Skin epidermis (tissue), 12 donors: Measurements from ENCODE around the gene MARVELD3.
"Not testable (repeated sequence)": the region's sequence is repeated elsewhere in the genome, so short reads cannot be mapped to it uniquely, and the experiment has no call there.

Experiments used
- H3K27ac ChIP-seq, 21 experiments: fragments of 200-600 bp; sonication (generic) in 11 of 21; one replicate each; pipeline ENCODE4 v1.5.0; 2020; ENCODE audit warnings: mild to moderate bottlenecking in 3 of 21, inconsistent platforms in 2 of 21, moderate library complexity in 2 of 21
- H3K4me3 ChIP-seq, 7 experiments: fragments of 200-600 bp; sonication (generic) in 2 of 7; one replicate each; pipeline ENCODE4 v1.5.0; 2020; ENCODE audit warnings: inconsistent platforms in 2 of 7, mild to moderate bottlenecking in 2 of 7, moderate library complexity in 1 of 7

MARVELD3 gene

GRCh38 chr16:71666928-71667707, 41.1 kb downstream of the MARVELD3 start:
- Histone ChIP-seq H3K27ac (no peak overlapping the region), H3K4me3 (no peak overlapping the region)

DNA sequence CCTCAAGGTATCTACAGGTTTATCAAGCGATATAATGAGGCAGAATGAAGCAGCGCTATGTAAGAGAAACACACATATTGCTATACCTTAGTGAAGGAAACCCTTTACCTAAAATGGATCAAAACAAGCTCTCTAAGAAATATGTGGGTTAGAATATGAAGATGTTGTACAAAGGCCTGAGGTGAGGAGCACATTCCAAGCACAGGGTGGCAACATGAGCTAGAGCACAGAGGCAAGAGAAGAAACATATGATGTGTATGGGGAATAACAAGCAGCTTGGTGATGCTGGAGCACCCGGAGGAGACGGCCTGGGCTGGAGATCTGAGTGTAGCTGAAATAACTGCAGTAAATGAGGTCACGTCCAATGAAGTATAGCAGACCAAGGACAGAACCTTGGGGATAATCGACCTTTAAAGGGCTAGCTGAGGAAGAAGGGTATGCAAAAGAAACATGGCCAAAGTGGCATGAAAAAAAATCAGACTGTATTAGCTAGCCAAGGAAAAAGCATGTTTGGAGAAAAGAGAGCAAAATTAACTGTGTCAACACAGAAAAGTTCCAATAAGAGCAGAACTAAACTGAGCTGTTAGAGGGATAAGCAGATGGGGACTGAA, 44.0 kb downstream of the MARVELD3 start:
- Histone ChIP-seq H3K27ac (no peak overlapping the region), H3K4me3 (no peak overlapping the region)

GRCh38 chr16:71670537-71670936, 44.6 kb downstream of the MARVELD3 start:
- H3K27ac ChIP-seq = no peak overlapping the region
- no peak overlapping the region for H3K4me3 ChIP-seq

DNA sequence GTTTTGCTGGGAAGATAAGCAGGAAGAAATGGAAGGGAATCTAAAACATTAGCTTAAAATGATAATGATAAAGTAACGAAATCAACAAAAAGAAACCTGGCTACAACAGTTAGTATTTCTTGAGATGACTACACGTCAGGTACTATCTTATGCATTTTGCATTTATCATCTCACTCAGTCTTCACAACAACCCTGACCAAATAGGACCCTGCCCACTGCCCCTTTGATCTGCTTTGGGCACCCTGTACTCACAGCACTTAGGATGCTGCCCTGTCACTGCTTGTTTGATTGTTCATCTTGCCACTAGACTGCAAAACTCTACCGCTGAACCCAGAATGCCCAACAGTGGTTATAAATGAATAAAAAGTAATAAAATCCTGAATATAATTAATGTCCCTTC, 45.2 kb downstream of the MARVELD3 start:
- no peak overlapping the region for H3K4me3 ChIP-seq
- no peak overlapping the region for H3K27ac ChIP-seq

DNA sequence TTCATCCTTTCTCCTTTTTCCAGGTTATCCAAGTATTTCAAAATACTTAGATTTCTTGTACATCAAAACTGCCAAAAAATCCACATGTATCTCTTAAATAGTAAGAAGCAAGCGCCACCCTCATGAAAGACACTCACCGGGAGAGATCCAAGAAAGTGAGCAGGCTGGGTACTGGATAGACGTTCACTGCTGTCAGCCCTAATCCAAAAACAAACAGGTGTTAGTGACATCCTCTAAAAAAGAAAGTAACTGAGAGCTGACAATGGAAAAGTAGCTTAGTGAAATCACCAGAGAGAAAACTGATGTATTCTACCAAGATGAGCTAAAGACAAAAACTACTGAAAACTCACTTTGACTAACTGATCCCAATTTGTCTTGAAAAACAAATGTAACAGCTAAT, 46.1 kb downstream of the MARVELD3 start:
- H3K4me3 ChIP-seq = no peak overlapping the region

DNA sequence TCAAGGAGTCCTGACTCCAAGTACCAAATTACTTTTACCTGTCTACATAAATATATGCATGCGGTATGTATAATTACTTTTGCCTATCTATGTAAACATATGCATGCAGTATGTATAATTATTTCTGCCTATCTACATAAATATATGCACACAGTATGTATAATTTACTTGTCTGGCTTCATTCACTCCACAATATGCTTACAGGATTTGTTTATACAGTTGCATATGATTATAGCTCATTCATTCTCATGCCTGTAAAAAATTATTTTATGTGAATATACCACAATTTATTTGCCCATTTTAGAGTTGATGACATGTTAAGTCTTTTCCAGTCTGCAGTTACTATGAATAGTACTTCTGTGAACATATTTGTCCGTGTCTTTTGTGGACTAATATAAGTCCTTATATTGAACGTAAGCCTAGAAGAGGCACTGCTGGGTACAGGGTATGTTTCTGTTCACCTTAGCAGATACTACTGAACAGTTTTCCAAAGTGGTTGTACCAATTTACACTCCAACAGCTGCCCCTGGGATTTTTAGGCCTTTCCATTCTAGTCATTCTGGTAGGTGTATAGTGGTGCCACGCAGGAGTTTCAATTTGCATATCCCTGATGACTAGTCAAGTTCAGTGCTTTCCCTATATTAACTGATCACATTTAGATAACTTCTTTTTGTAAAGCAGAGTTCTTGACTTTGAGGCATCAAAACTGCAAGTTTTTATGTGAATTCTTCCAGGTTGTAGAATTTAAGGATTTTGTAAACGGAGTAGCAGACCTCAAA, 47.0 kb downstream of the MARVELD3 start:
- H3K4me3 ChIP-seq = no peak overlapping the region

More for the DNA sequence above, 46.1 kb downstream of the MARVELD3 start:
- H3K27ac ChIP-seq = no peak overlapping the region

GRCh38 chr16:71673582-71673973, 47.6 kb downstream of the MARVELD3 start:
- no peak overlapping the region for H3K27ac ChIP-seq
- H3K4me3 ChIP-seq = no peak overlapping the region

More for the DNA sequence above, 47.0 kb downstream of the MARVELD3 start:
- H3K27ac ChIP-seq = no peak overlapping the region

GRCh38 chr16:71674229-71674628, 48.2 kb downstream of the MARVELD3 start:
- Histone ChIP-seq H3K4me3 (no peak overlapping the region), H3K27ac (no peak overlapping the region)

DNA sequence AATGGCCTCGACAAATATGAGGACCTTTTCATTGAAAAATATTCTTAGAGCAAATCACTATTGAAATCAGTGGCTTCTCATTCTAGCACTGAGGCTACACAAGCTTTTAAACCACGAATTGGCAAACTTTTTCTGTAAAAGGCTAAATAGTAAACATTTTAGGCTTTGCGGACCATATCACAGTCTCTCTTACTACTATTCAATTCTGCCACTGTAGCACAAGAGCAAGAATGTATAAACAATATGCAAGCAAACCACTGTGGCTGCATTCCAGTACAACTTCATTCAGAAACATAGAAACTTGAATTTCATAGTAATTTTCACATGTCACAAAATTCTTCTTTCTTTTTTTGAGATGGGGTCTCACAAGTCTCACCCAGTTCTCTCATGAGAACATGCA, 49.4 kb downstream of the MARVELD3 start:
- Histone ChIP-seq H3K4me3 (no peak overlapping the region), H3K27ac (no peak overlapping the region)

DNA sequence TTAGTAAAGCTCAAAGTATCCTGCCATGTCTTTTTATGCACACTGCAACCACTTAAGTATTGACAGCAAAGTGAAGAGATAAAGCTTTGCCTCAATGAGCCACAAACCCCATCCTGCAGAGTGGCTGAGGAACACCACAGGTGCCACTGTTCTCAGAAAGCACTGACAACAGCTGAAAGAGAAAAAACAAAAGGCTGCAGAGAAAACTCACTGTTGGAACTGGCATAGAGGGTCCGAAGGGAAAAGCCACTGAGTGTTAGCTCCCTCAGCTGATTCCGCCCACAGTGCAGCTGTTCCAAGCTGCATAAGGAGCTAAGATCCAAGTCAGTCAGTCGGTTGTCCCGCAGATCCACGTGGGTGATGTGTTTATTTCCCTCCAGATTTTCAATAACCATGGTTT, 50.3 kb downstream of the MARVELD3 start:
- Histone ChIP-seq H3K27ac (no peak overlapping the region), H3K4me3 (no peak overlapping the region)

GRCh38 chr16:71681360-71681759, 55.4 kb downstream of the MARVELD3 start:
- Histone ChIP-seq H3K4me3 (no peak overlapping the region), H3K27ac (no peak overlapping the region)

- H3K4me3 ChIP-seq, H3K27ac ChIP-seq: not testable (repeated sequence)
These were observed 58.3 kb downstream of the MARVELD3 start for GRCh38 chr16:71684280-71684679.
